Measurements from ENCODE around the gene STX16.

STX16 gene, protein sequence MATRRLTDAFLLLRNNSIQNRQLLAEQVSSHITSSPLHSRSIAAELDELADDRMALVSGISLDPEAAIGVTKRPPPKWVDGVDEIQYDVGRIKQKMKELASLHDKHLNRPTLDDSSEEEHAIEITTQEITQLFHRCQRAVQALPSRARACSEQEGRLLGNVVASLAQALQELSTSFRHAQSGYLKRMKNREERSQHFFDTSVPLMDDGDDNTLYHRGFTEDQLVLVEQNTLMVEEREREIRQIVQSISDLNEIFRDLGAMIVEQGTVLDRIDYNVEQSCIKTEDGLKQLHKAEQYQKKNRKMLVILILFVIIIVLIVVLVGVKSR

DNA sequence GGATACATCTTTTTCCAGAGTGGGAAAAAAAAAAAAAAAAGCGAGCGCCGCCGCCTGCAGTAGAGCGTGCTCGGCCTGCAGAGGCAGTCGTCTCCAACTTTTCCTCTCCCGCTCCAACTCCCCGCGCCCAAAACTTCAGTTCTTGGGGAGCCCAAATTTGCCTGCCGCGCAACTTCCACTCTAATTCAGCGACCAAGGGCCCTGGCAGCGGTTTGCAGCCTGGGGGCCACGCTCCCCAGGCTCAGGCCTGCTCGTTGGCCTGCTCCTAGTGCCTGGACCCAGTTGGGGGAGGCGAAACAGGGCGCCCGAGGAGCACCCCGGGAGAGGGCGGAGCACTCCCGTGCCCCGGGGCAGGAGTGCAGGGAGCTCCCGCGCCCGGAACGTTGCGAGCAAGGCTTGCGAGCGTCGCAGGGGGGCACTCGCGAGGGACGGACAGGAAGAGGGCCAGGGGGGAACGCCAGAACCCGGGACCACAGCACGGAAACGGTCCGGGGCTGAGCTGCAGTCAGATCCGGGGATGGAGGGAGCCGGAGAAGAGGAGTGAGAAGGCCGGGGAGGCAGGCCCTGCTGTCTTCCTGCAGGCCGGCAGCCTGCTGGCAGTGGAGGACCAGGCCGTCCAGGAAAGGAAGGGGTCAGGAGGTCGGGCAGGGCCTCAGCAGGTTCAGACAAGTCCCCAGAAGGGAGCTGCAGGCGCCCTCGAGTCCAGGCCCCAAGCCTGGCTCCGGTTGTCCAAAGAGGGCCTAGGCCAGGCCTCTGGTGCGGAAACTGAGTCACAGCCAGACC, at the start of gene STX16:
TSS of gene STX16 (plus strand) at position 508 of the 783 bp plus-strand sequence. CDS start 724 bp downstream, outside the sequence.
- peak; percentile 91 for DNase-seq (ENCODE audit: low spot score)

- DNase-seq (ENCODE audit: low spot score), result no peak
Observed at GRCh38 chr20:58602124-58602523, 49.0 kb upstream of the STX16 start.

DNA sequence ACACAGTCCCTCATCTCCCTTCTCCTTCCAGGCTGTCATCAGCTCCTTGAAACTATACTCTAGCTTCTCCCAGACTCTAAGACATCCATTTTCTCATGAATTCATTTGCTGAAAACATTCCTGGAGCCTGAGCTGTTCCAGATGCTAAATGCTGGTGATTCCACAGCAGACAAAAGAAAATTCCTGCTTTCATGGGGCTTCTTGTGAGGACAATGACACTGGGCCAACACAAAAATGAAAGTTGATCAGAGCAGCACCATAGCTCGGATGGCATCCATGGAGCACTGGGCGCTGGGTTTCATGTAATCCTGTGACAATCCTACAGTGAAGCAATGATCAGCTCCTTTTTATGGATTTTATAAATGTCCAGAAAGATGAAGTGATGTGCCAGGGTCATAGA, 47.4 kb upstream of the STX16 start:
- no peak for DNase-seq (ENCODE audit: low spot score)

DNA sequence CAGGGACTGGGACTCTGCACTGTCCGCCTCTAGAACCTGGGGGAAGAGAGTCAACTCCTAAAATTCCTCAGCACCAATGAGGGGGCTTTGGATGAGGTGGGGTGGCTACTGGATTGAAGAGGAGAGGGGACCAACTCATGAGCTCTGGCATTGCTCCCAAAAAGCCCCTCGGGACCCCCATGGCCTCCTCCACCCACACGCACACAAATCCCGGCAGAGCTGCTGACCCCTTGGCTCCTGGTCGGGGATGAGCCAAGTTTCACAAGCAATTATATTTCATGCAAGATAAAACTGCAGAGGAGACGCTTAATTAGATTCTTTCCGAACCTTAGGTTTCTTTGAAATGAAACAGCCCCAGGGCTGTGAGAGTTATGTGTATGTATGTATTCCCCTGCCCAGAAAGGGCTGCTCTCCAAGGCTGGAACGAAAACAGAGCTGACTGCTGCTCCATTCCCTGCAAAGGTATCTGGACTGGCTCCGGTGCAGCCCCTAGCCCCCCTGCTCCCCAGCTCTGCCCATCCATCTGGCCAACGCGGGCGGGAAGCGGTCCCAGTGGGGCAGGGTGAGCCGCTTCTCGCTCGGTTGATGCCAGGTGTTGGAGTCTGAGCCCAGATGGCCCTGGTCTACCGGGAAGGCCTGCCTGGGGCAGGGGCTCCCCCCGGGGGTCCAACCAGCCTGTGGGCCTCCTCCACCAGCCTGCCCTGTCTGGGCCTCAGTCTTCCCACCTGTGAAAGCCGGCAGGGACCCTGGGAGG, 46.8 kb upstream of the STX16 start:
- no peak for DNase-seq (ENCODE audit: low spot score)

- no peak for DNase-seq (ENCODE audit: low spot score)
Observed at GRCh38 chr20:58605292-58606065, 45.6 kb upstream of the STX16 start.

DNA sequence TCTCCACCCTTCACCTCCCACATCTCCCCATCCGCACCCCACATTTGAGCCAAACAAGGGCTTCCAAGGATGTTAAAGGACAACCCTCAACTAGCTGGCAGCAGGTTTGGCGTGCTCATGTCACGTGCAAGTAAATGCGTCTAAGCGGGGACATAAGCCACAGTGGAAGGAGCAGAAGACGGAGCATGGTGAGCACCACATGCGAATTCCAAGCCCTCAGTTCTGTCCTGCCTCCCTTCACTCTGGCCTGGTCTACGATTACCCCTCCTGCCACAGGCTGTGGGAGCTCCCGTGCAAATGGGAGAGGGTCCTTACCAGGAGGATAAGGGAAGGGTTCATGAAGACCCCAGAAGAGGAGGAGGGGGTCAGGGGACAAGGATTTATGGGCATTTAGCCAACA, 44.9 kb upstream of the STX16 start:
- no peak for DNase-seq (ENCODE audit: low spot score)

DNA sequence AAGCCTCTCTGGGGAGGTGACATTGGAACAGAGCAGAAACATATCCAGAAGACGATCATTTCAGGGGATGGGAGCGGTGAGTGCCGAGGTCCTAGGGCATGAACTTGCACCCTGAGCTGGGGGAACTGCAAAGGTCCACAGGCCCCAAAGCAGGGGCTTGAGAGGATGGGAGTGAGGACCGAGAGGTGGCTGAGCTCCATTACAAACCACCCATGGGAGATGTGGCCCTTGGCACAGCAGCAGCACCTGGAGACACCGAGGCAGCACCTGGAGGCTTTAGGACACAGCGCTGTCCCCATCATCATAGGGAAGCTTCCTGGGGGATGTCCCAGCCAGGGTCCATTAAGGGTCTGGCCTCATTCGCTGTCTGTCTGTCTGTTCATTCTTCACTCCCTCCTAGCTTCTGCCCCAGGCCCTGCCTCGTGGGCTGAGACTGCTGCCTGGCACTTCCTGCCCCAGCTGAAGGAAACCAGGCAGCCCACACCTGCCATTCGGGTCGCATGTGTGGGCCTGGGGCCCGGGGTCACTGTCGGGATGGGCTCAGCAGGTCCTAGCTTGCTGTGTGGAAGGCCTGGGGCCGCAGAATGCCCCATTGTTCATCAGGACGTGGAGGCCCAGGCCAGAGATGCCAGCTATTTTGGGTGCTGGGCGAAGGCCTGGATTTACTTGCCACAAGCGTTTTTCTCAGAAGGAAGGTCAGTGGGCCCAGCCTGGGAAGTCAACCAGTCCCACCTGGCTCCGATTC, 42.8 kb upstream of the STX16 start:
- DNase-seq (ENCODE audit: low spot score), result no peak

- DNase-seq (ENCODE audit: low spot score), result no peak
Observed at GRCh38 chr20:58609026-58609425, 42.1 kb upstream of the STX16 start.

DNA sequence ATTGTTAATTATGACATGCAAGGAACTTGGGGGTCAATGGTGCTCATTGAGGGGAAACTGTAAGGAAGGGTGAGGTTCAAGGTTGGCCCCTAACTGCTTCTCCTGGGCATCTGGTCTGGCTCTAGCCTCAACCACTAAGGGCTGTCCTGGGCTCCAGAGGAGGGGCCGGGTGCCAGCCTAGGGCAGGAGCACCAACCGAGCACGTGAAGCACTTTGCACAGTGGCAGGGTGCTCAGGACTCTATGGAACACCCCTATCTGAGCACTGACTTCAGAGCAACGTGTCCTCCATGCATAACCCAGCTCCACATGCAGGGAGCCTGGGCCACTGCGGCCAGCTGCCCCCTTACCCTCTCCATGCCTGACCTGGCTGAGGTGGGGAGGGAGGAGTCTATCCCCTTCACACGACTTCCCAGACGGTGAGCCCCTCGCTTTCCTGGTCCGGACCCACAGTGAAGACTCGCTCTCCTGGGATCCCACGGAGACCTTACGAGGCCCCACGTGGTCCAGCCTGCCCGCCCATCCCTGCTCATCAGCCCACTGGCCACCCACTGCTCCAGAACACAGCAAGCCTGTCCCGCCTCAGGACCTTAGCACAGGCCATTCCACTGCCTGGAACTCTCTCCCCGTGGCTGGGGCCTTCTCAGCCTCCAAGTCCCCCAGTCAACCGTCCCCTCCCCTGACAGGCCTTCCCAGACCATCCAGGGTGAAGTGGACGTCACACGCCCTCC, 40.8 kb upstream of the STX16 start:
- no peak for DNase-seq (ENCODE audit: low spot score)

GRCh38 chr20:58610811-58611210, 40.3 kb upstream of the STX16 start:
- DNase-seq (ENCODE audit: low spot score), result no peak

DNA sequence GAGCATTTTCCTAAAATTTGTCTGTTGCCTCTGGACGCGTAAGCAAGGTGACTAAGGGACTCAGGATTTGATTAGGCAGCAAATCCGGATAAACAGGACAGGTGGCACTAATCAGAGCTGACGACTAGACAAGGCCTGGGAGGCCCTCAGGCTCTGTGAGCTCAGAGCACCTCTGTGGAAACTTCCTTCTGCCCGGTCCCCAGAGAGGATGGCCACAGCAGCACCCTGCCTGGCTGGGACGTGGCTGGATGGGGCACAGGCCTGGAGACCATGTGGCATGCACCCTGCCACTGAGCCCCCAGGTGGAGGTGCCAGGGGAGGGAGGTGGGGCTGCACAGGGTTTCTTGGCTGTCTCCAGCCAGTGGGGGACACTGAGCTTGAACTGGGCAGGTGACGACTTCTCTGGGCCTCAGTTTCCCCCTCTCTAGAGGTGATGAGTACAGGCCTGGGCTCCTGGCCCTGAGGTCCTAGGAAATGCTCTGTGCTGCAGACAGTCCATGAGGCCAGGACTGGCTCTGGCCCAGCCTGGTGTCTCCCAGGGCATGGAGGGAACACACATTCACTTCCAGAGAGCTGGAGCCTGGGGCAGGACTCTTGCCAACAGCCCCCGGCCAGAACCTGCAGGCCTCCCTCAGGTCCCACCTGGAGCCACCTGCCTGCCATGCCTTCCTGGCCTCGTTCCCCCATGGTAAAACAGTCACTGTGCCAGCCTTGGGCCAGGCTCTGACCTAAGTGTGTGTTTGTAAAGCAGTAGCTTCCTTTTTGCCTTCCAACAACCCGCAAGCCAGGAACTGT, 39.6 kb upstream of the STX16 start:
- no peak for DNase-seq (ENCODE audit: low spot score)

DNA sequence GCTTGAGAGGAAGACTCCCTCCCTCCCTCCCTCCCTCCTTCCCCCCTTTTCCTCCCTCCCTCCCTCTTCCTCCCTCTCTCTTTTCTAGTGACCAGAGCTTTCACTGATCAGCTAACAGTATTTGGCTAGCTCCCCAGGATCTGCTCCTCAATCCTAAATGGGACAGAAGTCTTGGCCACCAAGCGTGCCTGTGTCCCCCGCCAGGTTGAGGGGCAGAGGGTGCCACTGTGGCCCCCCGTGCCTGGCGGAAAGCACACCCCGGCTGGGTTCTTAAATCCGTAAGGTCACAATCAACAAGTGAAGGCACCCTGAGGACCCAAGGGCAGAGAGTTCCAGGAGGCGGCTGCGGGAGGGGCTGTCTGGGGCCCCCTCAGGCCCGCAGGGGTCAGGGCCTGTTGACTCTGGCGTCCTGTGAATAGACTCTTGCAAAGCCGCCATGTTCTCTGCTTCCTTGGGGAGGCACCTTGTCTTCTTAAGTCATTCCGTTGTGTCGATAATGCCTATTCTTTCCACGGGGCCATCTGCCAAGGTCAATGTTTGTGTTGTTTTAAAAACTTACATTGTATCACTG, 38.9 kb upstream of the STX16 start:
- no peak for DNase-seq (ENCODE audit: low spot score)

DNA sequence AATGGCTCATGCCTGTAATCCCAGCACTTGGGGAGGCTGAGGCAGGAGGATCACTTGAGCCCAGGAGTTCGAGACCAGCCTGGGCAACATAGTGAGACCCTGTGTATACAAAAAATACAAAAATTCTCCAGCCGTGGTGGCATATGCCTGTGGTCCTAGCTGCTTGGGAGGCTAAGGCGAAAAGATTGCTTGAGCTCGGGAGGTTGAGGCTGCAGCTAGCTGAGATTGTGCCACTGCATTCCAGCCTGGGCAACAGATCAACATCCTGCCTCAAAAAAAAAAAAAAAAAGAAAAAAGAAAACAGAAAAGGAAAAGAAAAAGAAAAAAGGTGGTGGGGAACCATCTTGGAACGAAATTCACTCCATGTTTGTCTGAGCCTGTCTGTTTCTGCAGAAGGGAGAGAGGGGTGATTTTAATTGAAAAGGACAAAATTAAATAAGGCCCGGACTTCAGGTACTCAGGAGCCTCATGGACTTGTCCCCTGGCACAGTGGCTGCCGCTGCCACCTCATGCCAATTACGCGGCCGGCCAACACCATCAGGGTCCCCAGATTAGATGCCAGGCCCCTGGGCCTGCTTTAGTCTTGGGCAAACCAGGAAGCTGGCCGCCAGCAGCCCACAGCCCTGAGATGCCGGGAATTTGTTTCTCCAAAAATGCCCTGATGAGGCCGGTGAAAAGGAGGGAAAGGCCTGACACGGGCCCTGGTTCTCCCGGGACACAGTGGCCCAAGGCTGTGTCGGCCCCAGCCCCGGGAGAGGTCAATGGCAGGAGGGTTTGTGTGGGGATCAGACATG, 37.8 kb upstream of the STX16 start:
- DNase-seq (ENCODE audit: low spot score), result no peak

DNA sequence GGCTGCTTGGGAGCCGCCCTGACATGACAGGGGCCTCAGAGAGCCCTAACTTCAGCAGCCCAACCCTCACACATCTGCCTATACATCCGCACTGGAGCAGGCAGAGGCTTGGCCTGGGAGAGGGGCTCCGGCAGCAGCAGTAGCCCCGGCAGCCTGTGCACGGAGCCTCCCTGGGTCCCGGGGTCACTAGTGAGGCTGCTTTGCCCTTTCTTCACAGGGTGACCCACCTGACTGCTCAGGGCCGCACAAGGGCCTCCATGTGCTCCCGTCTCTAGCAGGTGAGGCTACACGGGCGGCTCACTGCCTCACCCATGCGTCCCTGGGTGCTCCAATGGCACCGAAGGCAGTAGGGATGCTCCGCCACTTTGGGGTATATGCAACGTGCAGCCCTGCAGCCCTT, 36.7 kb upstream of the STX16 start:
- DNase-seq (ENCODE audit: low spot score), result no peak

DNA sequence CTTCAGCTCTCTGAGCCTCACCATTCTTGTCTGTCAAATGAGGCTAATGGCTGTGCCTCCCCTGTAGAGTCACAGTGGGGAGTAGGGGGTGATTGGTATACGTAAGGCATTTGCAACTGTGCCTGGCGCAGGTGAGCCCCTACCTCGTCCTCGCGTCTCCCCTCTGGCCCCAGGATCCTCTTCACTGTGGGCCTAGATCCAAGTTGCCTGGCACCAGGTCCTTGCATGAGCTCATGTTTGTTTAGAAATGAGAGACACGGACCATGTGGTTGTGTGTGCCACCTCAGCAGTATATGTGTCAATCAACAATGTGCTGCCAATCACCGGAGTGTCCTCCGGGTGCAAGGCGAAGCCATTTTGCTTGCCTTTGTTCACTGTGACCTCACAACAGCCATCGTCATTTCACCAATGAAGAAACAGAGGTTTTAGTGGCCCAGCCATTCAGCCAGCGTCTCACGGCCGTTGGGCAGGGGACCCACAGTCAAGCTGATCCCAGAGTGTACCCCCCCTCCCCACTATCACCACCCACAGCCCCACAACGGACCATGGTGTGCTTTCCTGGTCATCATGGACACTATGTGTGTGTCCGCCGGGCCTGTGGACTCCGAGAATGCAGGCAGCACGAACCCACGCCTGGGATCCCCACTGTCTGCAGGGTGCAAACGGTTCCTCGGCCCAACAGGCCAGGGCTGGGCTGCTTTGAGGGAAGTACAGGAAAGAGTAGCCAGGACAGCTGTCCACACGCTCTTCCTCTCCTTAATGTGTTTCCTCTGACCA, 35.9 kb upstream of the STX16 start:
- no peak for DNase-seq (ENCODE audit: low spot score)

GRCh38 chr20:58616411-58616810, 34.7 kb upstream of the STX16 start:
- DNase-seq (ENCODE audit: low spot score), result no peak

- DNase-seq (ENCODE audit: low spot score), result no peak
Observed at GRCh38 chr20:58617158-58617557, 33.9 kb upstream of the STX16 start.

All from globus pallidus (tissue), 1 donor.